ENCODE measurements around the gene ACSL1. TPM values are rescaled to one million over a fixed set of nuclear protein-coding genes. Genes with fewer than 3 reads are reported as not detected.

The ACSL1 gene
- total and polyA plus RNA-seq, 8 donors = 42.8 to 1,170 (median 51.3) TPM

- Histone ChIP-seq H3K27me3 (no peaks in the 10 kb centered on the region), H3K4me3 (no peak overlapping the region), H3K36me3 (peaks cover 0 to 3% (median 0%) of the 10 kb centered on the region in 4 donors), H3K27ac (no peak overlapping the region), H3K9me3 (no peaks in the 10 kb centered on the region), H3K4me1 (no peaks in the 10 kb centered on the region)
- DNase-seq = no peak
- no peak for TF ChIP-seq CTCF (IDR thresholded peaks at IDR 0.05)
- no peak for TF ChIP-seq POLR2A (IDR thresholded peaks at IDR 0.05)
- no peak for TF ChIP-seq POLR2AphosphoS5 (IDR thresholded peaks at IDR 0.05)
- TF ChIP-seq EP300 (IDR thresholded peaks at IDR 0.05) = no peak
- intact Hi-C loops (cut with DNase I; ENCODE audit: low total_unique reads) = no loop called here
- 50 to 98% (median 90%) methylated on average over 2 of the region's 2 CpGs for WGBS, 5 donors
Measured at GRCh38 chr4:184713887-184714286, 111.9 kb downstream of the ACSL1 start.

- no peaks in the 10 kb centered on the region for H3K27me3 ChIP-seq
- H3K9me3 ChIP-seq = no peaks in the 10 kb centered on the region
- no peaks in the 10 kb centered on the region for H3K4me1 ChIP-seq
- H3K4me3 ChIP-seq = no peak overlapping the region
- intact Hi-C loops (cut with DNase I; ENCODE audit: low total_unique reads) = no loop called here
- TF ChIP-seq POLR2A (IDR thresholded peaks at IDR 0.05) (no peak), EP300 (IDR thresholded peaks at IDR 0.05) (no peak), CTCF (IDR thresholded peaks at IDR 0.05) (no peak), POLR2AphosphoS5 (IDR thresholded peaks at IDR 0.05) (no peak)
- H3K27ac ChIP-seq = no peak overlapping the region
- no peak for DNase-seq
- peaks cover 0 to 3% (median 0%) of the 10 kb centered on the region in 4 donors for H3K36me3 ChIP-seq
Measured at GRCh38 chr4:184712322-184712721, 113.4 kb downstream of the ACSL1 start.

GRCh38 chr4:184706453-184706852 is 119.3 kb downstream of the ACSL1 start:
- no peak for DNase-seq
- no peak overlapping the region for H3K4me3 ChIP-seq
- intact Hi-C loops (cut with DNase I; ENCODE audit: low total_unique reads) = no loop called here
- no peak overlapping the region for H3K27ac ChIP-seq
- TF ChIP-seq CTCF (IDR thresholded peaks at IDR 0.05) (no peak), EP300 (IDR thresholded peaks at IDR 0.05) (no peak), POLR2A (IDR thresholded peaks at IDR 0.05) (no peak), POLR2AphosphoS5 (IDR thresholded peaks at IDR 0.05) (no peak)
- no peaks in the 10 kb centered on the region for H3K27me3 ChIP-seq
- H3K4me1 ChIP-seq = no peaks in the 10 kb centered on the region
- 21 to 60% (median 39%) methylated on average over 1 of the region's 1 CpG for WGBS, 5 donors
- no peaks in the 10 kb centered on the region for H3K9me3 ChIP-seq
- H3K36me3 ChIP-seq = peaks cover 0 to 3% (median 2%) of the 10 kb centered on the region in 4 donors

- peaks cover 0 to 3% (median 2%) of the 10 kb centered on the region in 4 donors for H3K36me3 ChIP-seq
- H3K4me3 ChIP-seq = no peak overlapping the region
- intact Hi-C loops (cut with DNase I; ENCODE audit: low total_unique reads) = no loop called here
- TF ChIP-seq POLR2A (IDR thresholded peaks at IDR 0.05) (no peak), CTCF (IDR thresholded peaks at IDR 0.05) (no peak), EP300 (IDR thresholded peaks at IDR 0.05) (no peak), POLR2AphosphoS5 (IDR thresholded peaks at IDR 0.05) (no peak)
- DNase-seq = no peak
- H3K9me3 ChIP-seq = no peaks in the 10 kb centered on the region
- whole genome bisulfite sequencing, 5 donors = 79 to 86% (median 85%) methylated on average over 5 of the region's 5 CpGs
- H3K27ac ChIP-seq = no peak overlapping the region
- no peaks in the 10 kb centered on the region for H3K4me1 ChIP-seq
- H3K27me3 ChIP-seq = no peaks in the 10 kb centered on the region
Measured at GRCh38 chr4:184705692-184706091, 120.1 kb downstream of the ACSL1 start.

Small RNA genes lying within 50 kb of the gene (small RNA-seq; reads per million reads assigned to genes)
- gene MIR3945 = 0 reads per million in 4 donors

Other genes with a start within 250 kb of the ACSL1 start
- gene CASP3, start 176.5 kb downstream of the ACSL1 start, total RNA-seq = 10 to 100 TPM; 12.5 to 52.5 (median 18.8) TPM
- 10 to 100 TPM; 12.7 to 27.3 (median 18.7) TPM for gene CASP3, start 176.5 kb downstream of the ACSL1 start, polyA plus RNA-seq
- 10 to 100 TPM; 14.8 to 88.8 (median 32.4) TPM for gene PRIMPOL, start 176.2 kb downstream of the ACSL1 start, total RNA-seq
- 10 to 100 TPM; 11.5 to 20.2 (median 12.8) TPM for gene PRIMPOL, start 176.2 kb downstream of the ACSL1 start, polyA plus RNA-seq
- 10 to 100 TPM in 1 of 5 donors, 1 to 10 TPM in 4; 5.8 to 17.8 (median 7.4) TPM for gene CENPU, start 91.9 kb downstream of the ACSL1 start, total RNA-seq
- gene CENPU, start 91.9 kb downstream of the ACSL1 start, polyA plus RNA-seq = 10 to 100 TPM in 1 of 3 donors, 1 to 10 TPM in 2; 4.1 to 13.1 (median 5.3) TPM
- not detected for gene HELT, start 192.5 kb upstream of the ACSL1 start, total RNA-seq
- gene HELT, start 192.5 kb upstream of the ACSL1 start, polyA plus RNA-seq = not detected

All from stomach (tissue), 9 donors.